Renal cortical epithelial cell (primary cell): Measurements from ENCODE around the gene COQ8B. TPM values are rescaled to one million over a fixed set of nuclear protein-coding genes. Genes with fewer than 3 reads are reported as not detected.
"Not testable (repeated sequence)": the region's sequence is repeated elsewhere in the genome, so short reads cannot be mapped to it uniquely, and the experiment has no call there.

Source experiments
- DNase-seq: peaks from one replicate; pipeline ENCODE4 v3.0.0-alpha.2; 2011; ENCODE audit warnings: low read depth
- total RNA-seq: library from RNA; depleted of rRNA; stranded (reverse); fragments of >200 nt; gene quantifications from 2 replicates; pipeline ENCODE4 v1.2.3, GENCODE V29; 2014

The COQ8B gene
- total RNA-seq, 1 donor from 2014 or later: 44.0 TPM

GRCh38 chr19:40668991-40669614 lies 47.6 kb downstream of the COQ8B start:
- DNase-seq: no peak

- no peak for DNase-seq
Measured at GRCh38 chr19:40667602-40668001, 49.1 kb downstream of the COQ8B start.

GRCh38 chr19:40666803-40667438 lies 49.8 kb downstream of the COQ8B start:
- DNase-seq: no peak

- DNase-seq: no peak
Measured at GRCh38 chr19:40663695-40664692, 52.7 kb downstream of the COQ8B start.

- peak; percentile 50 for DNase-seq
Measured at GRCh38 chr19:40662925-40663694, 53.6 kb downstream of the COQ8B start.

- DNase-seq: no peak
Measured at GRCh38 chr19:40661616-40662015, 55.1 kb downstream of the COQ8B start.

GRCh38 chr19:40659566-40659965 lies 57.1 kb downstream of the COQ8B start:
- no peak for DNase-seq

- no peak for DNase-seq
Measured at GRCh38 chr19:40659116-40659515, 57.6 kb downstream of the COQ8B start.

GRCh38 chr19:40658031-40658430 lies 58.7 kb downstream of the COQ8B start:
- no peak for DNase-seq

- DNase-seq: not testable (repeated sequence)
Measured at GRCh38 chr19:40655684-40656083, 61.0 kb downstream of the COQ8B start.

GRCh38 chr19:40652303-40652702 lies 64.4 kb downstream of the COQ8B start:
- not testable (repeated sequence) for DNase-seq

GRCh38 chr19:40650749-40651305 lies 65.9 kb downstream of the COQ8B start:
- no peak for DNase-seq

- DNase-seq: not testable (repeated sequence)
Measured at GRCh38 chr19:40649903-40650675, 66.6 kb downstream of the COQ8B start.

- DNase-seq: peak; percentile 45
Measured at GRCh38 chr19:40646743-40647254, 69.9 kb downstream of the COQ8B start.

- DNase-seq: no peak
Measured at GRCh38 chr19:40642757-40643305, 73.9 kb downstream of the COQ8B start.

- DNase-seq: no peak
Measured at GRCh38 chr19:40642051-40642706, 74.5 kb downstream of the COQ8B start.
